ENCODE results near the gene C7orf57.
A peak's percentile ranks its signal among the peaks of the same experiment; 100 is the strongest.

Gene C7orf57

GRCh38 chr7:48097521-48098231, 62.3 kb downstream of the C7orf57 start:
- CTCF ChIA-PET, result interaction anchor here (0.6 to 2.0 kb wide), 5 partner anchors 9 to 63 kb away, joined by 3 to 5 read pairs (median 3); partner anchors contain the start of gene UPP1

GRCh38 chr7:48098846-48099245, 63.5 kb downstream of the C7orf57 start:
- Mint-ChIP-seq H3K4me1 (peaks cover 72% of the 10 kb centered on the region), H3K36me3 (peaks cover 77% of the 10 kb centered on the region), H3K9me3 (no peaks in the 10 kb centered on the region), H3K27me3 (no peaks in the 10 kb centered on the region), H3K27ac (peak overlapping the region; percentile 97), H3K4me3 (peak overlapping the region; percentile 63)
- CTCF ChIA-PET, result interaction anchor here (1.0 to 2.0 kb wide), 5 partner anchors 9 to 107 kb away, joined by 3 to 5 read pairs (median 3); partner anchors contain the start of gene UPP1
- DNase-seq, result no peak

More at GRCh38 chr7:48097521-48098231, 62.3 kb downstream of the C7orf57 start:
- peak; percentile 55 for DNase-seq
- no peaks in the 10 kb centered on the region for H3K27me3 Mint-ChIP-seq
- H3K4me1 Mint-ChIP-seq, result peaks cover 84% of the 10 kb centered on the region
- H3K9me3 Mint-ChIP-seq, result no peaks in the 10 kb centered on the region
- peak overlapping the region; percentile 97 for H3K27ac Mint-ChIP-seq
- H3K4me3 Mint-ChIP-seq, result peak overlapping the region; percentile 63
- peaks cover 78% of the 10 kb centered on the region for H3K36me3 Mint-ChIP-seq

GRCh38 chr7:48099781-48100180, 64.4 kb downstream of the C7orf57 start:
- H3K27me3 Mint-ChIP-seq, result no peaks in the 10 kb centered on the region
- no peaks in the 10 kb centered on the region for H3K9me3 Mint-ChIP-seq
- H3K4me1 Mint-ChIP-seq, result peaks cover 70% of the 10 kb centered on the region
- DNase-seq, result no peak
- CTCF ChIA-PET, result interaction anchor here (2.9 kb wide), 1 partner anchor 10 kb away, joined by 14 read pairs; no protein-coding TSS in a partner anchor
- peaks cover 77% of the 10 kb centered on the region for H3K36me3 Mint-ChIP-seq
- peak overlapping the region; percentile 97 for H3K27ac Mint-ChIP-seq
- H3K4me3 Mint-ChIP-seq, result no peak overlapping the region

DNA sequence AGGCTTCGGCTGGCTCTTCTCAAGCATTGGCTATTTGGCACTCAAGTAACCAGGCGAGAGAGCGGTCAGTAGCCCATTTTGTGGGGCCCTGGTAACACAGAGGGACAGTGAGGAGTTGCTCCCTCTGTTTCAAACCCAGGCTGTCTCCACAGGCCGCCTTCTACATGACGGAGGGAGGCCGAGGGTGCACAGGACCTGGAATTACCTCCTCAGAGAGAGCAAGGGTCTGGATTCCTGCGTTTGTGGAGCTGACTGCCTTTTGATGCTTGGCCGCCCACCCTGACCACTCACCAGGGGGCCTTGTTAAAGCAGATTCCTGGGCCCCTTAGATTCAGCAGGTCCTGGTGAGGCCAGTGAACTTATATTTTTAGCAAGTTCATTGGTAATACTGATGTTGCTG, 66.0 kb downstream of the C7orf57 start:
- no peaks in the 10 kb centered on the region for H3K9me3 Mint-ChIP-seq
- no peak for DNase-seq
- CTCF ChIA-PET, result interaction anchor here (0.8 to 3.5 kb wide), 6 partner anchors 9 to 119 kb away, joined by 3 to 21 read pairs (median 4); no protein-coding TSS in a partner anchor
- H3K4me3 Mint-ChIP-seq, result no peak overlapping the region
- peaks cover 57% of the 10 kb centered on the region for H3K4me1 Mint-ChIP-seq
- peaks cover 80% of the 10 kb centered on the region for H3K36me3 Mint-ChIP-seq
- H3K27me3 Mint-ChIP-seq, result no peaks in the 10 kb centered on the region
- H3K27ac Mint-ChIP-seq, result no peak overlapping the region

- DNase-seq, result peak; percentile 47
- Mint-ChIP-seq H3K9me3 (no peaks in the 10 kb centered on the region), H3K36me3 (peaks cover 81% of the 10 kb centered on the region), H3K27ac (peak overlapping the region; percentile 77), H3K4me1 (peaks cover 51% of the 10 kb centered on the region), H3K4me3 (no peak overlapping the region), H3K27me3 (no peaks in the 10 kb centered on the region)
- CTCF ChIA-PET, result interaction anchor here (0.8 to 3.5 kb wide), 10 partner anchors 8 to 157 kb away, joined by 3 to 21 read pairs (median 4); no protein-coding TSS in a partner anchor
Measured at GRCh38 chr7:48101968-48102367, 66.6 kb downstream of the C7orf57 start.

GRCh38 chr7:48102530-48102929, 67.2 kb downstream of the C7orf57 start:
- peaks cover 47% of the 10 kb centered on the region for H3K4me1 Mint-ChIP-seq
- peaks cover 81% of the 10 kb centered on the region for H3K36me3 Mint-ChIP-seq
- no peak for DNase-seq
- CTCF ChIA-PET, result interaction anchor here (0.7 to 3.5 kb wide), 11 partner anchors 8 to 158 kb away, joined by 3 to 21 read pairs (median 4); no protein-coding TSS in a partner anchor
- H3K27me3 Mint-ChIP-seq, result no peaks in the 10 kb centered on the region
- H3K27ac Mint-ChIP-seq, result peak overlapping the region; percentile 77
- H3K9me3 Mint-ChIP-seq, result no peaks in the 10 kb centered on the region
- no peak overlapping the region for H3K4me3 Mint-ChIP-seq

DNA sequence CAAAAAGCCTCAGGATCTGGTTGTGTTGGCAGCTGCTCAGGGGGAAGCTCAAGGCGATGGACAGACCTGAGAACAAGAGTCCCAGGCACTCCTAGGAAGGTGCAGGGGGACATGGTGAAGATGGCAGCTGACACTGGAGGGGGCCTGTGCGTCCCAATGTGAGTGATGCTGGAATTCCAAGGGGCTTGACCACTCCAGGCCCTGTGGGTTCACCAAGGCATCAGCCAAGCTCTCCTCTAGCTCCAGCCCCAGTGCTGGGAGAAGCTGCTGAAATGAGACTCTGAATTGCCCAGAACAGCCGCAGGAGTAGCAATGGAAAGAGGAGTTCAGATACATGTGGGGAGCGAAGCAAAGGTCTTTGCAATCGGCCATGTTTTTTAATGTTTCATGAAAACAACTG, 69.7 kb downstream of the C7orf57 start:
- no peaks in the 10 kb centered on the region for H3K27me3 Mint-ChIP-seq
- CTCF ChIA-PET, result interaction anchor here (2.9 to 7.3 kb wide), 2 partner anchors 113 to 117 kb away, joined by 10 to 84 read pairs; no protein-coding TSS in a partner anchor
- H3K36me3 Mint-ChIP-seq, result peaks cover 79% of the 10 kb centered on the region
- DNase-seq, result no peak
- no peak overlapping the region for H3K4me3 Mint-ChIP-seq
- H3K4me1 Mint-ChIP-seq, result peaks cover 32% of the 10 kb centered on the region
- H3K27ac Mint-ChIP-seq, result no peak overlapping the region
- H3K9me3 Mint-ChIP-seq, result no peaks in the 10 kb centered on the region

- DNase-seq, result no peak
- Mint-ChIP-seq H3K27me3 (no peaks in the 10 kb centered on the region), H3K4me1 (peaks cover 35% of the 10 kb centered on the region), H3K27ac (no peak overlapping the region), H3K36me3 (peaks cover 73% of the 10 kb centered on the region), H3K4me3 (no peak overlapping the region), H3K9me3 (no peaks in the 10 kb centered on the region)
- CTCF ChIA-PET, result interaction anchor here (1.1 to 7.3 kb wide), 3 partner anchors 9 to 162 kb away, joined by 4 to 84 read pairs (median 75); no protein-coding TSS in a partner anchor
Measured at GRCh38 chr7:48106906-48107659, 71.7 kb downstream of the C7orf57 start.

DNA sequence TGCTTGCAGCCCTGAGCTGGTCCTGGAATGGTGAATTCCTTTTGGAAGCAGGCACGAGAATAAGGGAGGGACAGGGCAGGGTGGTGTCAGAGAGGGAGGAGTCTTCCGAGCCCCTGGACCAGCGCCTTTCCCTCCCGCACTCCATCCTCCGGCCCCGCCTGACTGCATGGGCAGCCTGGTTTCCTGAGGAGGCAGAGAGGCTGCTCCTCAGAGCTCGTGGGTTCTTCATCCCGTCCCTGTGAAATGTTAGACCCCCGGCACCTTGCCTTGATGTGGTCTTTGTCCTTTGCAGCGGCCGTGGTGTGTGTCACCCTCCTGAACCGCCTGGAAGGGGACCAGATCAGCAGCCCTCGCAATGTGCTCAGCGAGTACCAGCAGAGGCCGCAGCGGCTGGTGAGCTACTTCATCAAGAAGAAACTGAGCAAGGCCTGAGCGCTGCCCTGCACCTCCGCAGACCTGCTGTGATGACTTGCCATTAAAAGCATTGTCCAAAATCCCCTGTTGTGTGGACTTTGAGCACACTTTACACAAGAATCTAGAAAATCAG, 72.7 kb downstream of the C7orf57 start:
- DNase-seq, result no peak
- H3K4me3 Mint-ChIP-seq, result no peak overlapping the region
- CTCF ChIA-PET, result interaction anchor here (1.1 to 7.3 kb wide), 4 partner anchors 10 to 163 kb away, joined by 4 to 84 read pairs (median 40); no protein-coding TSS in a partner anchor
- peaks cover 66% of the 10 kb centered on the region for H3K36me3 Mint-ChIP-seq
- H3K9me3 Mint-ChIP-seq, result no peaks in the 10 kb centered on the region
- H3K4me1 Mint-ChIP-seq, result peaks cover 29% of the 10 kb centered on the region
- no peaks in the 10 kb centered on the region for H3K27me3 Mint-ChIP-seq
- no peak overlapping the region for H3K27ac Mint-ChIP-seq

DNA sequence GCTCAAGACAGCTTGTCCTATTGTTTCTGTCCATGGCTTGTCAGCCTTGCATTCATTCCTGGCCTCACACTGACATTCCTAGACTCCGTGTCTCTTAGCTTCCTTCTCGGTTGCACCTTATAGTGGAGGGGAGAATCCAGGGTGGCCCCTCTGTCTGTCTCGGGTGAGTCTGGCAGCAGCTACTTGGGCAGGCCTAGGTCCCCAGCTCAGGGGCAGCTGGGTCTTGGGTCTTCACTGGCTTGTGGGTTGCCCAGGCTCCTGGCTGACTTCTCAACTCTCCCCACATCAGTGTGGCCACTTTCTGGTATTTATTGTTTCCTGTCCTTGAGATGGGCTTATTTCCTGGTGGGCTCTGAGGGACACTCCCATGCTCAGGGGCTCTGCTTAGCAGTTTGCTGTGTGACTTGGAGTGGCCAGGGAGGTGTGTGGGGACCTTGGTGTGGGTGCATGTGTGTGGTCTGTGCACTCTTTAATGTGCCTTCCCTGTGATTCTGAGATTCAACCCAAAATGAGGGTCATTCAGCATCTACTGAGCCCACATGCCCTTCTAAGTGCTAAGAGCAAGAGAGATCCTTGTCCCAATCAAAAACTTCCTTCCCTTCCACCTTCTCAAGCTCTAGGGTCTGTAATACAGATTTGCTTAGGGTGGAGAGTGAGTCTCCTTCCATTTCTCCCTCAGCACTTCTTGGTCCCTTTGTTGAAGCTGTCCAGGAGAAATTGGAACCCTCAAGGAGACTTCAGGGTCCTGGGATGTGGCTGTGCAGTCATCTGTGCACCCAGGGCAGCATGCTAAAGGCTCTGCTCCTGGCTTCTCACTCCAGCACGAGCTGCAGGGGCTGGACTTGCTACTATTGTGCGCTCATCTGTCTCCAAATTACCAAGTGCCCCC, 73.9 kb downstream of the C7orf57 start:
- peaks cover 26% of the 10 kb centered on the region for H3K4me1 Mint-ChIP-seq
- H3K4me3 Mint-ChIP-seq, result no peak overlapping the region
- no peaks in the 10 kb centered on the region for H3K9me3 Mint-ChIP-seq
- H3K36me3 Mint-ChIP-seq, result peaks cover 54% of the 10 kb centered on the region
- DNase-seq, result no peak
- CTCF ChIA-PET, result interaction anchor here (1.0 to 7.3 kb wide), 18 partner anchors 8 to 168 kb away, joined by 3 to 84 read pairs (median 6); partner anchors contain the start of gene UPP1
- no peaks in the 10 kb centered on the region for H3K27me3 Mint-ChIP-seq
- H3K27ac Mint-ChIP-seq, result peak overlapping the region; percentile 74

DNA sequence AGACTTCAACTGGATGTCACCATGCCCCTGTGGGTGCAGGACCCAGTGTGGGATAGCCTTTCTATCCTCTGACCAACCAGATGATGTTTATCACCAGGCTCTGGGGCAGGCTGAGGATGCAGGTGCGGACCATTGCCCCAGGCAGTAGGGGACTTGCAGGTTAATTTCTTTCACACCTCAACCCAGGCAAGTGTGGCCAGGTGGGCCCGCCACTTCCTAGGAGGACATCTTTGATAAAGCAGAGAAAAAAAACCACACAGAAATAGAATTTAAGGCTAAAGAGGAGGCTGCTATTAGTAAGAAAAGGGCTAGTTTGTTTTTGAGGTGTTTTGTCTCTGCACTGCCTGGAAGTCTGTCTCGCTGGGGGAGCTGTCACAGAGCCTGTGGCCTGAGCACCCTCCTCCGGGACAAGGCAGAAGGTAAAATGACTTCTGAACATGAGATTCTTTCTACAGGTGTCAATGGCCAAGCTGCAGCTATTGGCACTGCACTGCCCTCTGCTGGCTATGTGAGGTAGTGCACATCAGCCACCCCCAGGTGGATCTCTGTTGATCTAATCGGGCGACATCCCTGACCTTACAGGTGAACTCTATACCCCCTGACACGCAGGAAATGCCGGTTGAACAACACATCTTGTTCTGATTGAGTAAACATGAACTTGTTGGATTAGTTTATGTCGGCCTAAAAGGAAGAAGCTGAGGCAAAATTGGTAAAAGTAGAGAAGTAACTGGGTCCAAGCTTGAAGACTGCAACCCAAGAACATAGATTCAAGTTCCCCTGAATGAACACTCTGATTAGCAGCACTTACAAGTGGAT, 74.7 kb downstream of the C7orf57 start:
- DNase-seq, result peak; percentile 94
- Mint-ChIP-seq H3K27me3 (no peaks in the 10 kb centered on the region), H3K4me1 (peaks cover 21% of the 10 kb centered on the region), H3K4me3 (no peak overlapping the region), H3K27ac (peak overlapping the region; percentile 74), H3K36me3 (peaks cover 46% of the 10 kb centered on the region), H3K9me3 (no peaks in the 10 kb centered on the region)
- CTCF ChIA-PET, result interaction anchor here (0.7 to 7.3 kb wide), 33 partner anchors 9 to 466 kb away, joined by 3 to 84 read pairs (median 4); partner anchors contain the start of genes PKD1L1 and UPP1

DNA sequence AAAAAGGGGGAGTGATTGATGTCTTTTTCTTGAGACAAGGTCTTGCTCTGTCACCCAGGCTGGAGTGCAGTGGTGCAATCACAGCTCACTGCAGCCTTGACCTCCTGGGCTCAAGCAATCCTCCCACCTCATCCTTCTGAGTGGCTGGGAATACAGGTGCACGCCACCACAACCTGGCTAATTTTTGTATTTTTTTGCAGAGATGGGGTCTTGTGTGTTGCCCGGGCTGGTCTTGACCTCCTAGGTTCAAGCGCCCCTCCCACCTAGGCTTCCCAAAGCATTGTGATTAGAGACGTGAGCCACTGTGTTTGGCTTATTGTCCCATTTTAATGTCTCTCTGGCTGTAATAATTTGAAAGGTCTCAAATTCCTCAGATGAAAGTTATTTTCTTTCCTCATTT, 75.5 kb downstream of the C7orf57 start:
- no peaks in the 10 kb centered on the region for H3K9me3 Mint-ChIP-seq
- H3K27ac Mint-ChIP-seq, result no peak overlapping the region
- DNase-seq, result no peak
- CTCF ChIA-PET, result interaction anchor here (0.7 to 7.3 kb wide), 31 partner anchors 9 to 467 kb away, joined by 3 to 84 read pairs (median 5); partner anchors contain the start of genes PKD1L1 and UPP1
- no peaks in the 10 kb centered on the region for H3K27me3 Mint-ChIP-seq
- peaks cover 38% of the 10 kb centered on the region for H3K36me3 Mint-ChIP-seq
- H3K4me3 Mint-ChIP-seq, result no peak overlapping the region
- peaks cover 19% of the 10 kb centered on the region for H3K4me1 Mint-ChIP-seq

All from activated naive CD4-positive, alpha-beta T cell treated with anti-CD3 and anti-CD28 coated beads, Interleukin-2, amount 10 ng/mL, durations not matched to agents 7 days and 5 days (primary cell).